MM.1S (cell line): ENCODE data around the gene ZNF470.

Source experiments
- EZH2 ChIP-seq: fragments of 300-600 bp; sonication (generic); optimal IDR thresholded peaks from 2 replicates; pipeline ENCODE3; 2017; ENCODE audit warnings: low read depth, mild to moderate bottlenecking, antibody characterized with exemption, low read length, mixed read lengths
- EZH2phosphoT487 ChIP-seq: fragments of 300-600 bp; sonication (generic); IDR thresholded peaks from 2 replicates; pipeline ENCODE4 v1.6.1; 2018; ENCODE audit warnings: antibody characterized with exemption, low read length
- TF ChIP-seq, protein P1 (sequence below): fragments of 300-600 bp; sonication (generic); IDR thresholded peaks from 2 replicates; pipeline ENCODE4 v1.5.1; 2016; ENCODE audit warnings: antibody characterized with exemption, low read length, mixed read lengths

- TF ChIP-seq, protein P1, sequence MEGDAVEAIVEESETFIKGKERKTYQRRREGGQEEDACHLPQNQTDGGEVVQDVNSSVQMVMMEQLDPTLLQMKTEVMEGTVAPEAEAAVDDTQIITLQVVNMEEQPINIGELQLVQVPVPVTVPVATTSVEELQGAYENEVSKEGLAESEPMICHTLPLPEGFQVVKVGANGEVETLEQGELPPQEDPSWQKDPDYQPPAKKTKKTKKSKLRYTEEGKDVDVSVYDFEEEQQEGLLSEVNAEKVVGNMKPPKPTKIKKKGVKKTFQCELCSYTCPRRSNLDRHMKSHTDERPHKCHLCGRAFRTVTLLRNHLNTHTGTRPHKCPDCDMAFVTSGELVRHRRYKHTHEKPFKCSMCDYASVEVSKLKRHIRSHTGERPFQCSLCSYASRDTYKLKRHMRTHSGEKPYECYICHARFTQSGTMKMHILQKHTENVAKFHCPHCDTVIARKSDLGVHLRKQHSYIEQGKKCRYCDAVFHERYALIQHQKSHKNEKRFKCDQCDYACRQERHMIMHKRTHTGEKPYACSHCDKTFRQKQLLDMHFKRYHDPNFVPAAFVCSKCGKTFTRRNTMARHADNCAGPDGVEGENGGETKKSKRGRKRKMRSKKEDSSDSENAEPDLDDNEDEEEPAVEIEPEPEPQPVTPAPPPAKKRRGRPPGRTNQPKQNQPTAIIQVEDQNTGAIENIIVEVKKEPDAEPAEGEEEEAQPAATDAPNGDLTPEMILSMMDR = no peak
- TF ChIP-seq EZH2 (no peak), EZH2phosphoT487 (no peak)
Measured at GRCh38 chr19:56622374-56622773, 55.1 kb downstream of the ZNF470 start.
